NCI-H128 (cell line): Measurements from ENCODE around the gene DMD.
"Not testable (repeated sequence)": the region's sequence is repeated elsewhere in the genome, so short reads cannot be mapped to it uniquely, and the experiment has no call there.

ENCODE experiments used
- DNase-seq: peaks from one replicate; lab custom pipeline; 2025; ENCODE audit not compliant: unreplicated experiment; lab: John Stamatoyannopoulos, UW

The DMD gene

DNA sequence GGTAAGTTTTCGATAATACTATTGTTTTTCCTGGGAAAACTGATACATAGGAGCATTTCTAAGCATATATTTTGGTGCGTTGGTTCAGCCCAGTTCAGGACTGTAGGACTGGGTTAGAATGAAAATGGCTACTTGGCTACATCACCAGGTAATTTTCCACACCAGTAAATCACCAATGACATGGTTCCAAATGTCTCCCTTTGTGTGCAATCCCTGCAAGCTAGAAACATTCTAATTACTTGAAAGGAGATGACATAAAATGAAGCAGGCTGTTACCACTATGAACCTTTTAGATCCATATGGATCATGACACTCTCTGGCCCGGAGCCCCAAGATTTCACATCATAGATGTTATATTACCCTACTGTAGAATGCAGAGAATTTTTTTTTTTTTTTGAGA is 1562.1 kb downstream of the DMD start:
- DNase-seq = no peak

DNA sequence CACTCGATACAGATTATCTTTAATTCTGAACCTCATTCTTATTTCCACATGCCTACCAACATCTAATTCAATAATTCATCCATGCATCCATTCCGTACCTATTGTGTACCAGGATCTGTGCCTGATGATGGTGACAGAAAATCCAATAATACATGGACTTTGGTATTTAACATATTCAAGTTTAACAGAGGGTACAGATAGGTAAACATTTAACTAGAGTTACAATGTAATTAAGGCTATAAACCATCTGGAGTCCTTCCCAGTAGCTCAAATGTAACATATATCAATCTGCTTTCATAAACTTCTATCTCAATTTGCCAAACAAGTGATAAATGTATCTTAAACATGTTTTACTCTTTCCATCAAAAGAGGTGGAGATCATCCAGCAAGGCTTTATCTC is 1578.0 kb downstream of the DMD start:
- no peak for DNase-seq

DNA sequence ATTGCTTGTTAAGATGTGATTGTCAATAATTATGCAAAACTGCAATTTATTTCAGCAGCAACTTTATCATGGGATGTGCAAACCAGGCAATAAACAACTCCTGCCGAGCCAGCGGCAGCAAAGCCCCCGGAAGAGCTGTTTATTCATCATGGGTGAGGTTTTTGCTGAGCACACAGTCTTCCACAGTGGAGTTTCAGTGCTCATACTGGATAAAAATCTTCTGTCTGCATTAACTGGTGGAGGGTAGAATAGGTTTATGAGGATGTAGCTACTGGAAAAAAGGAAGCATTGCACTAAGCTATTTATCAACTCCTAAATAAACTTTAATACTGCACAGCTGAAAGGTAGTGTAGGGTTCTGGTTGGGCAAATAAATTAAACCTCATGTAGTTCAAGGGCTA is 1582.2 kb downstream of the DMD start:
- DNase-seq = no peak

DNA sequence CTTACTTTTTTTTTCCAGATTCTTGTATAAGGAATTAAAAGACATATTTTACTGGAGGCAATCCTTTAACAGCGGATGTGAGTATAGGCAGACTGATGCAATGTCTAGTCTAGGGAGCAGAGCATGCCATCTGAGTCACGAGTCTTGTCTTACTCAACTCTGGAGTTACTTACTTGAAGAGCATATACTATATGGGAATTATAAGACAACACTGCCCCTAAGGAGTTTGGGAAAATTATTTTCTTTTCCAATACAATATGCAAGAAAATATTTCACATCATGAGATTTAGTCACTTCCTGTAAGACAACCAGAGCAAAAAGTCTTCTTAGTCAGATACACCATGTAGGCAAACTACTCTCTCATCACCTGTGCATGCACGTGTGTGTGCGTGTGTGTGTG is 1602.2 kb downstream of the DMD start:
- no peak for DNase-seq

DNA sequence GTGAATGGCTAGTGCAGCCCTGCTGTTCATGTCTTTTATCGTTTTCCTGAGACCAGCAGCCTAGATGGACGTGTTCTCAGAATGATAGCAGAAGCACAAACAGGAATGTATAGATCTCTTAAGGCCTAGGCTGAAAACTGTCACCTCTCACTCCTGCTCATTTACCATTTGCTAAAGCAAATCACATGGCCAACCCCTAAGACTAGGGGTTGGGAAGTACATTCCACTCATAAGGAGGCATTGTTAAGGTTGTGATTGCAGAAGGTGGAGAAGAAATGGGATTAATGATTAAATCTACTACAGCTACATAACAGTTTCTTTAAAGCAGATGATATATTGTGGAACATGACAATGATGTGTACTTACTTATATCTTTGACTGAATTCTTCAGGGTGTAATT is 1602.7 kb downstream of the DMD start:
- DNase-seq = no peak

DNA sequence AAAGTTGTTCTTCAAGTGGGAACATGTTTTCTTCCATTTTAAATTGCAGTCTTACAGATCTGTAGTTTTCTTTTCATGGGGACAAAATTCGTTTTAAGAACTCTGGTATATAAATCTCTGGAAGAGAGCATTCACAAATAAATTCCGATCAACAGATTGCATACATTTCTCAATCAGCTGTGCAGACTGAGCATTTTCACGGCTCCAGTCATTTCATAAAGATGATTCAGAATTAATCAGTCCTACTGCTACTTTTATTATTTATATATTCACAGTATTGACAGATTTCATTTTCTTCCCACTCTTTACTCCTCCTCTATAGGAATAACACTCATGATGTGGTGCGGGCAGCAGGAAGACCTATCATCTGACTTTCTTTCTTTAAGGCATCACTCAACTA is 1604.6 kb downstream of the DMD start:
- no peak for DNase-seq

DNA sequence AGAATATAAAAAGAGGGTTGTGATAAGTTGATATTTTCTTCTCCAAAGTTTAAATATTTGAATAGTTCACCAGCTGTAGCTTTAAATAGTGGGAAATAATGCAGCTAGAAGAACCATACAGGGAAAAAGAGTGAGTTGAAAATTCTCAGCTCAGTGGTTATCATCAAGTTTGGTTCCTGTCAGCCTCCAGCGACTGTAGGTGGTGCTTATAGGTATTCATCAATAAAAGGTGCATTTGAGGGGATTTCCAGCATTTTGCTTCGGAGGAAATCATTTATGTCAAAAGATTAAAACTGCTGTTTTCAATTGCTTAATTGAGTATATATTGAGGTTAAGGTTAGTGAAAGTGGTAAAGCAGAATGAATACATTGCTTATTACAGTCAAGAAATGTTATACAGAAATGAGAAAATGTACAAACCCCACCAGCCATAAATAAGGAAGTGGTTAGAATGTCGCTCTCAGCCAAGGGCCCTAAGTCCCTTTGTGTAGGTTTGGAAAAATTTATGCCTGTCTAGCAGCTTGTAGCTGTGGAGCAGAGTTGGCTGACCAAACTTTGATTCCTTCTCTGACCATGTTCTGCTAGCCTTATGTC is 1606.6 kb downstream of the DMD start:
- DNase-seq = no peak

DNA sequence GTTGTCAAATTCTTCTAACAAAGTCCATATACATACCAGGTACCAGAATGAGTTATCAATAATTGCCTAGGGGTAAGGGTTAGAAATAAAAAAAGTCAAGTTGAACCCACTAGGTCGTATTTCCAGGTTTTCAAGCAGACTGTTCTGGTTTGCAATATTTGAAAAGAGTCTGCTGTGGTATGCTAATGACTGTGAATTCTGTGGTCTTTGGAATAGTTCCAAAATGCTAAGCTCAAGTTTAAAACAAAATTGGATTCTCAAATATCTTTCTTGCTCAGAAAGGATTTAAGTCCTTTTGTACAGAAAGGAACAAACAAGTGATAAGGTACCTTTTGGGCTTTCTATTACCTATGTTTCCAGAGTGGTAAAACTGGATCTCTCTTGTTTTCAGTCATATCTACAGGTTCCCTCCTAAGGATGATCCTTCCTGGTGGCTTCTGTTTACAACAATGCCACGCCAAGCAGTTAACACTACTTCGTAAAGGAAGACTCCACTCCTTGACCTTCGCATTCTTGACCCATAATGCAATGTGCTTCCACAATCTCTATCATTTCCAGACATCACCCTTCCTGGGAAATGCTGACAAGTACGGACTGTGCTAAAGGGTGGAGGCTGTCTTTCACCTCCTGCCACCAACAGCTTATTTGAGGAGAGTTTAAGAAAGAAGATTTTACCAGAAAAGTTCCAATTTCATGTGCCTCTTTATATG is 1607.8 kb downstream of the DMD start:
- DNase-seq = no peak

DNA sequence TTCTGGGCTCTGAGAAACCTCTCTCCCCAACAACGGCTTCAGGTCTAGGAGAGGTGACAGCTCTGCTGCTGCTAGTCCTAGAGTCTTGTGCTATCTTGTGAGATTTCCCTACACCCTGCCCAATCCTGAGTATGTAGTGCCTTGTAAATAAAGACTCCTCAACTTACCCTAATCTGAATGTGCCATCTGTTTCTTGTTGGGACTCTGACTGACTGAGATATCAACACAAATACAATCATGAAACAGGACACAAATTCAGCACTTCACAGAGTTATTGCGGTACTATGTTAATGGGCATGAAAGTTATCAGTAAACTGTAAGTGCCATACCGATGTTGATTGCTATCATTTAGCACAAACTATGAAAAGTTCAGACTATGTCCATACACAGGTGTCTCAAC is 1610.5 kb downstream of the DMD start:
- DNase-seq = no peak

DNA sequence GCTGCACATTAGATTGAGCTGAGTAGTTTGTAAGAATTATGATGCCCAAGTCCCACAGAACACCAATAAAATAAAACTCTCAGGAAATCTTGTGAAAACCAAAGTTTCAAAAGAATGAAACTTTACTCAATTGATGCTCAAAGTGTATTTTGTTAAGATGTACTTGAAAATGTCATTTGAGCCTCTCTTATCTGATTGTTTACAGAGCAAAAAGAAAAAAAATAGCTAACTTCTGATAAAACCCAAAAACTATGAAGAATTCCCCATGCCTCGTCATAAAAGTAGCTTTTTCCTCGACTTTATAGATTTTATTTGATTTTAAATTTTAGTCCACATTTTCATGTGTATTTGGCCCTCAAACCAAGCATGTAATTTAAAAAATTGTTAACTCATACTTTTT is 1618.0 kb downstream of the DMD start:
- no peak for DNase-seq

DNA sequence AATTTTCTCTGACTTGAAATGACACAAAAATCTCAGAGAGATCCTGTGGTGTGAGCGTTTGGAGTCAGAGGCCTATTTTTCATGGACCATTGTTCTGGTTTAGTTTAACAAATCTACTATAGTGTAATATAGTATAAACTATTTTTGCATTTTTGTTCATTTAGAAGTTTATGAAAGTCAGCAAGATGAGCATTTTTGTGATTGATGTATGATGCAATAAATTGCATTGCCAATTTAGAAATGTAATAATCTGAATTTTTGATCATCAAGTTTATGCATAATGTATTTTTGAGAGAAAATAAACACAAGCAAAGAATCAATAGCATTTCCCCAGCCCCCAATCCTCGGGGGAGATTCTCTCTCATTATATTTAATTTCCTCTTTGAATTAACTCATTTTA is 1620.0 kb downstream of the DMD start:
- no peak for DNase-seq

DNA sequence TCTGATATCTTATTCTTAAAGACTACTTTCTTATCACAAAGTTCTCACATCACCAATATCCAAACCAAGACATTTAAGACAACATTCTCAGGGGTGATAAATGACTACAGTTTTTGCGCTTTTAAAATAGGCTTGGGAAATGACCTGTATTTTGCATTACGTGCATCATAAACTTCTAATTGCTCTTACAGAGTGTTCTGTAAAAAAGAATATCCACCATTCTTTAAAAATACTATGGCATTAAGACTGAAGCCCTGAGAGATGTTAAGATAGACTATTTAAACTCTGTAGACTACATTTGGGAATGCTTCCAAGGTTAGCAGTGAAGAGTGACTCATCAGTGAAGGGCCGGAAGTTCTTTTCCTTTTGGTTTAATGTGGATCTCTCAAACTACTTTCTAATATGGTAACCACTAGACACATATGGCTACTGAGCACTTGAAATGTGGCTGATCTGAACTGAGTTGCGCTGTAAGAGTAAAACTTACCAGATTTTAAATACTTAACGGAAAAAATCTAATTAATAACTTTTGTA is 1620.7 kb downstream of the DMD start:
- DNase-seq = no peak

DNA sequence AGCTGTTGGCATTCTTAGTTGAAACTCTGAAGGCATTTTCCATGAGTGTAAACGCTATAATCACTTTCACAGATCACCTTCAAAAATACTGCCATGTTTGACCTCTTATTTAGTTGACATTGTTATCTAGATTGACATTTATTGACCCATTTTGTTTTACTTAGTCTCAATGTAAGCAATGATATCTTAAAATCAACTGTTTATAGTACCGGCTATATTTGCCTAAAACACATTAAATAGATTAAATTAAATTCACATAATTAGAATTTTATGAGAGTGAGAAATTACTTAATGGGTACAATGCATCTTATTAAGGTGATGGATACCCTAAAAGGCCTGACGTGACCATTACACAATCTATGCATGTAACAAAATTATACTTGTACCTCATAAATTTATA is 1621.8 kb downstream of the DMD start:
- DNase-seq = no peak

DNA sequence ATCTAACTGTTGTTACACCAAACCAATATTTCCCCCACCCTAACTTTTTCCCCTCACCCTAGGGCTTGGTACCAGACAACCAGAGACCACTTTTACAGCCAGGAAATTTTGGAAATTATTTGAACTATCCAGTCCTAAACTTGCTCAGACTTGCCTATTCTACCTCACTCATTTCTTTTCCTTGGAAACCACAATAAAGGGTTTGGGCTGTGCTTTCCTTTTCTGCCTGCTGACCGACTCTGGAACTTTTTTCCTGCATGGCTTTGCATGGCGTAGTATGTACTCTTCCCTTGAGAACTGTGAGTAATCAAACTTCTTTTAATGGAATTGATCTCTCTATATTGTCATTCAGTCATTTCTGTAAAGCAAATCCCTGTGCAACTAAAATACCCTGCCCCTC is 1623.0 kb downstream of the DMD start:
- no peak for DNase-seq

DNA sequence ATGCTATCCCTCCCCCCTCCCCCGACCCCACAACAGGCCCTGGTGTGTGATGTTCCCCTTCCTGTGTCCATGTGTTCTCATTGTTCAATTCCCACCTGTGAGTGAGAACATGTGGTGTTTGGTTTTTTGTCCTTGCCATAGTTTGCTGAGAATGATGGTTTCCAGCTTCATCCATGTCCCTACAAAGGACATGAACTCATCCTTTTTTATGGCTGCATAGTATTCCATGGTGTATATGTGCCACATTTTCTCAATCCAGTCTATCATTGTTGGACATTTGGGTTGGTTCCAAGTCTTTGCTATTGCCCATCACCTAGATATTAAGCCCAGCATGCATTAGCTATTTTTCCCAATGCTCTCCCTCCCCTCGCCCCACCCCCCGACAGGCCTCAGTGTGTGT is 1627.5 kb downstream of the DMD start:
- DNase-seq = not testable (repeated sequence)

DNA sequence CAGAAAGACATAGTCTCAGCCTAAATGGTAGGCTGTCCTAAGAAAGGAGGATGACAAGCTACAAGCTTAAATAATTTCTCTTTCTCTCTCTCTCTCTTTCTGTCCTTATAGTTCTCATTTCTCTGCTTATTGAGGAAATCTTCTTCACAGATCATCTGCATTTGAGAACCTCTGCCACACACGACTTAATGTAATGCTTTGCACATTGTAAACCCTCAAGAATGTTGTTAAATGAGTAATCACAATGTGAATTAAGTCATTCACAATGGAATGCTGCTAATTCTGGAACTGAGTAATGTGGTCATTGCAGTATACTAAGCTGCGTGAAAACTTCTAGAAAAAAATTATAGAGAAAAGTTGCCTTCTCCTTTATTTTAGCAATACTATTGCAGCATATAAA is 1630.6 kb downstream of the DMD start:
- DNase-seq = no peak

DNA sequence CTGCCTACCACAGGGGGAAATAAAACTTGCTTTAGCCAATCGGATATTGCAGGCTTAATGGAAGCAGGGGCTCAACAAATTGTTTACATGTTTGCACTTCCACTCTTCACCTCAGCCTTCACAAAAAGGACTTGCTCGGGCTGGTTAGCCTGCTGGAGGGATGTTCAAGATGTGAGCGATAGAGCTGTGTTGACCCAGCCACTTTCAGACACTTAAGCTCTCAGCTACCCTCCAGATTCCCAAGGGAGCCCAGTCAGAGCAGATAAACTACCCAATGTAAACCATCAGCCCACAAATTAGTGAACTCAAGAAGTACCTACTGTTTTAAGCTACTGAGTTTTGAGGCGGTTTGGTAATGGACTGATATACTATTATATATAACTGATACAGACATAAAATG is 1631.1 kb downstream of the DMD start:
- no peak for DNase-seq

DNA sequence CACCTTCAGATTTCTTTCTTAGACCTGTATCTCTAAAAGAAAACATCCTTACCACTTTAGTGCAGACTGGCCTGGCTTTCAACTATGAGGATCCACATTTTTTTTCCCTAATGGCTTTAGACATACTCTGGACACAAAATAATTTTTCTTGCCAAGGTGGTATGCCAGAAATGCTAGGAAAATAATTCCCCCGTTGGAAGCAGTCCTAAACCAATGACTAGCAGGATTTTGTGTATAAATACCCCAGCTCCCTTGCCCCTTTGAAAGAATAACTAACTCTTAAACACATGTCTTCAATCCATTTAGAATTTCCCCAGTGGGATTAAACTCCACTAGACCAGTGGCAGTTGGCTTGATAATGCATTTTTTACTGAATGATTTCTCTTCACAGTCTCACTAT is 1639.0 kb downstream of the DMD start:
- DNase-seq = no peak

DNA sequence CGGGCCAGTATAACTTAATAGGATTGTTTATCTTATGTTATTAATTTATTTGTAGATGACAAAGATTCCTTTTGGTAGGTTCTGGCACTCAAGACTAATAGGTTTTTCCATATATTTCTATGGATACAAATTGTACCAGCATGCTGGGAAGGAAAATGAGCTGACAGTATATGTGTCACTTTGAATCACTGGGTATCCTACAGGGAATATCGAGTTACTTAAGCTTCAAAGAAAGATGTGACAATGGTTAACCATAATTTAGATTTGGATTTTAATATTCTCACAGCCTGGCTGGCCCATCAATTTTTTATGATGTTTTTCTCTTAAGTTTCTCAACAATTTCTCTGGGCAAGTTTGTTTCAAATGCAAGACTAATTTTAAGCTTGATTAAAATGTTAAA is 1640.7 kb downstream of the DMD start:
- no peak for DNase-seq

DNA sequence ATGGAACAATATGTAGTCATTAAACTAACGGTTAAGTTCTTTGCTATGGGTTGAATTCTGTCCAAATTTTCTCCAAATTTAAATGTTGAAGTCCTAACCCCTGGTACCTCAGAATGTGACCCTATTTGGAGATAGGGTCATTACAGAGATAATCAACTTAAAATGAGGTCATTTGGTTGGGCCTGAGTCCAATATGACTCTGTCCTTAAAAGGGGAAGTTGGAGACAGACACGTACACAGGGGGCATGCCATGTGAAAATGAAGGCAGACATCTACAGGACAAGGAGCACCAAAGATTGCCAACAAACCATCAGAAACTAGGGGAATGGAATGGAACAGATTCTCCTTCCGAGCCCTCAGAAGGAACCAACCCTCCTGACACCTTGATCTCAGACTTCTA is 1647.6 kb downstream of the DMD start:
- DNase-seq = no peak

DNA sequence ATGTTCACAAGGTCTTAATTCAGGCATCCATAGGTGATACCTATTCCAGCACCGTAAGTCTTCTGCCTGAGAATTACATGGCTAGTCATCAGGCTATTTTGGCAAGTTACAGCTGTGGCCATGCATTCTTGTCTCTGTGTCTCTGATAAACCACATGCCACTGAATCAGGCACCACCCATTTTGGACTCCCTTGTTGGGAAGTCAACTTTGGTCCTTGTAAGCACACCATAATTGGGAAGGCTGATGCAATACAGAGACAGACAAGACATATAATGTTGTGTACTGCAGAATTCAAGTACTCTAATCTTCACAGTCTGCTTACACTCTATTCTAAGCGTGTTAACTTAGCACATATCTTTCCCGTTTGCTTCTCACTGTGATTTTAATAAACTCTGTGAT is 1655.8 kb downstream of the DMD start:
- no peak for DNase-seq

DNA sequence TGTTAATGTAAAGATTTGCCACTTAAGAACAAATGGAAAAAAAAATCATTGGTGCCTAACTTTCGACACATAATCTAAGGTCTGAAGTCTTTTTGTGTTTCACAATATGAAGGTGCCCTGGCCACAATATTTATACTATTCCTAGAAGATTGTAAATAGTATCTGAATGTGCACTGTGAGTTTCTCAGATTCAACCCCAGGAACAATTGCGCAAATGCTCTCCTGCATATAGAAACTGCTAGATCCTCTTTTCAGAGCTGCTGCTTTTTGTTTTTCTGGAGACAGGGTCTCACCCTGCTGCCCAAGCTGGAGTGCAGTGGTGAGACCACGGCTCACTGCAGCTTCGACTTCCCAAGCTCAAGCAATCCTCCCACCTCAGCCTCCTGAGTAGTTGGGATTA is 1659.4 kb downstream of the DMD start:
- DNase-seq = no peak

DNA sequence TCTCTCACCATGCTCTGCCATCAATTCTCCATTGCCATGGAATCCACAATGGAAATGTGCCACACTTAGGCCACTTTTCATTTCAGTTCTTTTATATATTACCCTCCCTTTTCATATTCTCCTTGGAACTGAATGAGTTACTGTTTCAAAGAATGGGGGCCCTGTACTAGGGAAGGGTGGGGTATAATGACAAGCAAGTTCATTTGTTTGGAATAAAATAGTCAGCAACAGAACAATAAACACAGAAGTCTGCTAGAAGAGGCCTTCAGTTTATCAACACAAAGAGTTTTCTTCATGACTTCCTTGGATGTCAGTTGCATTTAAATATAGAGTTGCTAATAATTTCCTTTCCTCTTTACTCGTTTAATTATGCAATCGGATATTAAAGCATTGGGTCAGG is 1661.2 kb downstream of the DMD start:
- DNase-seq = no peak
